Thymus (tissue), 11 donors: ENCODE measurements around the gene ARGLU1. TPM values are rescaled to one million over a fixed set of nuclear protein-coding genes. Genes with fewer than 3 reads are reported as not detected.
"Not testable (repeated sequence)": the region's sequence is repeated elsewhere in the genome, so short reads cannot be mapped to it uniquely, and the experiment has no call there.

Experiments used
- DNase-seq, 9 donors: peaks; one replicate each; pipeline ENCODE4 v3.0.0-alpha.2; 2013; ENCODE audit warnings: low spot score in 9 of 9, low read depth in 6 of 9, missing footprints in 1 of 9
- H3K27ac ChIP-seq, 2 donors: one replicate each; pipeline ENCODE4 v1.5.1; 2013; ENCODE audit warnings: control low read depth in 1 of 2, low read depth in 1 of 2, low read length in 1 of 2, mild to moderate bottlenecking in 1 of 2, moderate library complexity in 1 of 2
- H3K27me3 ChIP-seq, 2 donors: one replicate each; pipeline ENCODE4 v1.5.1; 2013; ENCODE audit warnings: low read length in 1 of 2; ENCODE audit not compliant: control insufficient read depth in 2 of 2, insufficient read depth in 1 of 2
- H3K36me3 ChIP-seq, 2 donors: one replicate each; pipeline ENCODE4 v1.5.1; 2013; ENCODE audit warnings: low read length in 1 of 2, mild to moderate bottlenecking in 1 of 2, moderate library complexity in 1 of 2; ENCODE audit not compliant: control insufficient read depth in 2 of 2, insufficient read depth in 2 of 2
- H3K4me1 ChIP-seq, 2 donors: one replicate each; pipeline ENCODE4 v1.5.1; 2013; ENCODE audit warnings: low read length in 2 of 2; ENCODE audit not compliant: control insufficient read depth in 2 of 2, insufficient read depth in 2 of 2
- H3K4me3 ChIP-seq, 2 donors: one replicate each; pipeline ENCODE4 v1.5.1; 2013; ENCODE audit warnings: low read length in 2 of 2, control low read depth in 1 of 2, mild to moderate bottlenecking in 1 of 2
- H3K9me3 ChIP-seq, 2 donors: one replicate each; pipeline ENCODE4 v1.5.1; 2013; ENCODE audit warnings: low read length in 1 of 2, mild to moderate bottlenecking in 1 of 2; ENCODE audit not compliant: control insufficient read depth in 2 of 2, insufficient read depth in 1 of 2
- WGBS: extraction: QIAGEN DNeasy Blood & Tissue Kit; methylation state at CpG from one replicate; pipeline ENCODE4 v1.1.7; 2013; 5-methylcytosine and 5-hydroxymethylcytosine counted together
- polyA plus RNA-seq: library from polyadenylated mRNA; stranded (reverse); fragments of 200-250 nt; gene quantifications from one replicate; pipeline ENCODE4 v1.2.3, GENCODE V29; 2013
- total RNA-seq: library from RNA; stranded (reverse); fragments of 120-200 nt; gene quantifications from one replicate; pipeline ENCODE4 v1.2.4, GENCODE V29; 2013
- donor health status: healthy.

Gene ARGLU1
- total and polyA plus RNA-seq, 2 donors, result 141 to 268 TPM

GRCh38 chr13:106602178-106602577 is 34.2 kb upstream of the ARGLU1 start:
- no peak overlapping the region for H3K27ac ChIP-seq
- no peak overlapping the region for H3K4me3 ChIP-seq
- H3K36me3 ChIP-seq, result no peaks in the 10 kb centered on the region
- no peak for DNase-seq
- H3K27me3 ChIP-seq, result no peaks in the 10 kb centered on the region
- no peaks in the 10 kb centered on the region for H3K9me3 ChIP-seq
- H3K4me1 ChIP-seq, result no peaks in the 10 kb centered on the region
- WGBS, result 98% methylated on average over 3 of the region's 3 CpGs

DNA sequence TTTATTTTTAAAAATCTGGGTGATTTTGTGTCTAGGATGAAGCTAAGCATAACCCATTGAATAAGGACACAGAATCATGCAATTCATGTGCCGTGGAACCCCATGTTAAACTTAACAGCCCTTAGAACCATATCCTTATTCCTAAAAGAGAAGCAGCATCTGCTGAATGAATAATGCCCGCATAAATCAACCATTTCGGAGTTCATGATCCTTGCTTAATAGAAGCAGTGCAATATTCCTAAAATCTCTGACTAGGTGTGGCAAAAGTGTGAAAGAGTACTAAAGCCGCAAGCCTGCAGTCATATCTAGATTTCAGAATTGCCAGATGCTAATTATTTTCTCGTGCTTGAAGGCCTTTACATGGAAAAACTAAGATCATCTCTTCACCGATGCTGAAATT is 33.6 kb upstream of the ARGLU1 start:
- no peaks in the 10 kb centered on the region for H3K9me3 ChIP-seq
- DNase-seq, result no peak
- no peak overlapping the region for H3K4me3 ChIP-seq
- no peaks in the 10 kb centered on the region for H3K27me3 ChIP-seq
- no peaks in the 10 kb centered on the region for H3K4me1 ChIP-seq
- no peak overlapping the region for H3K27ac ChIP-seq
- WGBS, result 80% methylated on average over 6 of the region's 6 CpGs
- no peaks in the 10 kb centered on the region for H3K36me3 ChIP-seq

DNA sequence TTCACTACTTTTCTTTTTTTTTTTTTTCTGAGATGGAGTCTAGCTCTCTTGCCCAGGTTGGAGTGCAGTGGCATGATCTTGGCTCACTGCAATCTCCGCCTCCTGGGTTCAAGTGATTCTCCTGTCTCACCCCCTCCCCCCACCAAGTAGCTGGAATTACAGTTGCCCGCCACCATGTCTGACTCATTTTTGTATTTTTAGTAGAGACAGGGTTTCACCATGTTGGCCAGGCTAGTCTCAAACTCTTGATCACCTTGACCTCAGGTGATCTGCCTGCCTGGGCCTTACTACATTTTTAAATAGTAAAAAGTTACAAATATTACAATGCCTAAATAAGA is 32.8 kb upstream of the ARGLU1 start:
- not testable (repeated sequence) for H3K9me3 ChIP-seq, H3K4me1 ChIP-seq, DNase-seq, H3K27ac ChIP-seq, H3K36me3 ChIP-seq, H3K27me3 ChIP-seq, H3K4me3 ChIP-seq
- WGBS, result 71% methylated on average over 2 of the region's 2 CpGs

DNA sequence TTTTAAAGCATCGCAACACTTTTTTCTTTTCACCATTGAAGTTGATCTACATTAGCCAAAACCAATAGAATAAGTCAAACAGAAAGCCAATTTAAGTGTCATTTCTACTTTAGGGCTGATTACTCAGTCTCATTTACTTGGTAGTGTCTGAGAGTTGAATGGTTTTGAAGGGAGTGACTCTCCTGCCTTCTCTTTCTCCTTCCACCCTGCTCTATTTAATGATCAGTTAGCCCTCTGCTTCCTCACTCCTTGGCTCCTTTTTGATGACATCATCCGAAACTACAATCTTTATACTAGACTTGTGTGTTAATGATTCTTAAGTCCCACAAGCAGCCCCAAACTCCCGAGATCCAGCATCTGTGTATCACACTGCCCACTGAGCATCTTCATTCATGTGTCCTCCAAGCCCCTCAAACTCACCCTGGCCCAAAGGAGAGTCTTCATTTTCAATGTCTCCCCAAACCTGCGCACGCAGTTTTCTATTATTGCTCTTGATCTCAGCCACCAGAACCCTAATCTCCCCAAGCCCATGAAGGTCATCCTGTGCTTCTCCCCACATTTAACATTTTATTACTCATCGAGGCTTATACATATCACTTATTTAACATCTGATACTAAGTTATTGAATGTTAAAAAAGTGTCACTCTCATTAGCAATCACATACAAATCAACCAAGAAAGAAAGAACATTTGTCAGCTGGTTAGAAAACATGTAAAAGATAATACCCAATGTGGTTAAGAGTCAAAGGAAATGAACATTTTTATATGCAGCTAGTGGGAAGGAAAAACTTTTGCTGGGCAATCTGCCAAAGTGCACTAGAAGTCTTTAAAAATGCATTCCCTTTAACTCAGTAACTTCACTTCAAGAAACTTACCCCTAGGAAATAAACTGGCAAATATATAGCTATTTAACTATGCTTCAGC is 32.2 kb upstream of the ARGLU1 start:
- no peak overlapping the region for H3K27ac ChIP-seq
- no peaks in the 10 kb centered on the region for H3K4me1 ChIP-seq
- peak in 1 of 9 donors; percentile 8 for DNase-seq
- WGBS, result 68% methylated on average over 6 of the region's 6 CpGs
- H3K4me3 ChIP-seq, result no peak overlapping the region
- H3K27me3 ChIP-seq, result no peaks in the 10 kb centered on the region
- H3K36me3 ChIP-seq, result no peaks in the 10 kb centered on the region
- H3K9me3 ChIP-seq, result no peaks in the 10 kb centered on the region

GRCh38 chr13:106597749-106598395 is 29.9 kb upstream of the ARGLU1 start:
- DNase-seq, result no peak
- Histone ChIP-seq H3K9me3 (no peaks in the 10 kb centered on the region), H3K27ac (no peak overlapping the region), H3K27me3 (no peaks in the 10 kb centered on the region), H3K4me1 (no peaks in the 10 kb centered on the region), H3K4me3 (no peak overlapping the region), H3K36me3 (no peaks in the 10 kb centered on the region)
- WGBS, result 95% methylated on average over 7 of the region's 7 CpGs

GRCh38 chr13:106597186-106597585 is 29.2 kb upstream of the ARGLU1 start:
- Histone ChIP-seq H3K4me1 (no peaks in the 10 kb centered on the region), H3K9me3 (no peaks in the 10 kb centered on the region), H3K4me3 (no peak overlapping the region), H3K27me3 (no peaks in the 10 kb centered on the region), H3K27ac (no peak overlapping the region), H3K36me3 (no peaks in the 10 kb centered on the region)
- 95% methylated on average over 5 of the region's 5 CpGs for WGBS
- DNase-seq, result no peak

GRCh38 chr13:106596275-106596937 is 28.5 kb upstream of the ARGLU1 start:
- Histone ChIP-seq H3K36me3 (no peaks in the 10 kb centered on the region), H3K27ac (no peak overlapping the region), H3K4me1 (no peaks in the 10 kb centered on the region), H3K9me3 (no peaks in the 10 kb centered on the region), H3K27me3 (no peaks in the 10 kb centered on the region), H3K4me3 (no peak overlapping the region)
- WGBS, result 91% methylated on average over 10 of the region's 10 CpGs
- no peak for DNase-seq

GRCh38 chr13:106595625-106596024 is 27.7 kb upstream of the ARGLU1 start:
- no peaks in the 10 kb centered on the region for H3K27me3 ChIP-seq
- no peaks in the 10 kb centered on the region for H3K4me1 ChIP-seq
- 91% methylated on average over 6 of the region's 6 CpGs for WGBS
- no peak overlapping the region for H3K4me3 ChIP-seq
- H3K27ac ChIP-seq, result no peak overlapping the region
- no peaks in the 10 kb centered on the region for H3K36me3 ChIP-seq
- no peak for DNase-seq
- no peaks in the 10 kb centered on the region for H3K9me3 ChIP-seq

DNA sequence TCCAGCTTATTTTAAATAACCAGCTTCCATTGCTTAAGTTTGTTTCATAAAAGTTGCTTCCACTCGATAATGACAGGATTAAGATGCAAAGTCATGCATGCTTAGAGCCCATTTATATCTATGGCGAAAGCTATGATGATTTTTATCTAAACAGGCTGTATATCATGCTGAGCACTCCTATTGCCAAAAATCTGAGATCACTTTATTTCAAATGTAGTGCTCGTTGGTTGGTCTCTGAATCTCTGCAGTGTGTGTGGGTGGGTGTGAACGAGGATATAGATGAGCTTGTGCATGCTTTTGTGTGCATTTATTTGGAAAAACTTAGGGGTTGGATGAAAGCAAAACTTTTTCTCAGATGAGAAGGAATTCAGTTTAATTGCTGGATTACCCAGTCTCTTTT is 27.0 kb upstream of the ARGLU1 start:
- WGBS, result 93% methylated on average over 4 of the region's 4 CpGs
- H3K27me3 ChIP-seq, result no peaks in the 10 kb centered on the region
- H3K9me3 ChIP-seq, result no peaks in the 10 kb centered on the region
- DNase-seq, result no peak
- no peak overlapping the region for H3K27ac ChIP-seq
- H3K36me3 ChIP-seq, result no peaks in the 10 kb centered on the region
- no peak overlapping the region for H3K4me3 ChIP-seq
- no peaks in the 10 kb centered on the region for H3K4me1 ChIP-seq
